GM18498 (cell line): ENCODE data around the gene PTPA.
"Not testable (repeated sequence)": the region's sequence is repeated elsewhere in the genome, so short reads cannot be mapped to it uniquely, and the experiment has no call there.

Experiments used
- ATAC-seq: cut with Tn5 transposase; IDR thresholded peaks from one replicate; pipeline ENCODE4 v1.9.1; 2021; ENCODE audit warnings: mild to moderate bottlenecking, moderate library complexity; ENCODE audit not compliant: unreplicated experiment

PTPA gene

DNA sequence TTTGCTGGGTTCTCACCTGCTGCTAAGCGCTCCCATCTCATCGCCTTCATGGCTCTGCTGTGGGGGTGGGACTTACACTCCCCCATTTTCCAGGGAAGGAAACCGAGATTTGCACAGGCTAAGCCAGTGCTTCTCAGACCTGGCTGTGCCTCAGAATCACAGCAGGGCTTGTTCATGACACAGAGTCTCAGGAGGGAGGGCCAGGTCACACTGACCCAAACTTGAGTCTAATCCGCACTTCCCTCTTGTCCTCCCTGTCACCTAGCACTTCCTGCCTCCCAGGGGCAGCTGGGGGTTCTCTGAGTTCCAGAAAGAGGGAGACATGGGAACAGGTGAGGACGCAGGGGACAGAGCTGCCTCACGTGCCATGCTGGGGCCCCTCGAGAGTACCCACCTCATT, 82.4 kb downstream of the PTPA start:
- ATAC-seq, result no peak

DNA sequence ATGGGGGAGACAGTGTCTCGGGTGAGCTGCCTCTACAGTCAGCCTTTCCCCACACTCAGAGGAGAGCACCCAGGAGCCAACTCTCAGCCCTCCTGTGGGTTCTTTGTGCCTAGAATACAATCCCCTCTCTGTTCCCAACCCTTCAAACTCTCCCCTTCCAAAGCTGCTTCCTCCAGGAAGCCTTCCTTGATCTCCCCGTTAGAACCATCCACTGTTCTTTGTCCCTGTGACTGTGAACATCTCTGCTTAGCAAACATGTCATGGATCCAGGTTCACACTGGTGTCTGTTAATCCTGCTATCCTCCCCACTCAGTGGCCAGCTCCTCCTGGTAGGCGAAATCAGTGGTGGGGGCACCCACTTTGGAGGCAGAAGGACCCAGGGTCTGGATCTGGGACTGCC, 83.0 kb downstream of the PTPA start:
- no peak for ATAC-seq

DNA sequence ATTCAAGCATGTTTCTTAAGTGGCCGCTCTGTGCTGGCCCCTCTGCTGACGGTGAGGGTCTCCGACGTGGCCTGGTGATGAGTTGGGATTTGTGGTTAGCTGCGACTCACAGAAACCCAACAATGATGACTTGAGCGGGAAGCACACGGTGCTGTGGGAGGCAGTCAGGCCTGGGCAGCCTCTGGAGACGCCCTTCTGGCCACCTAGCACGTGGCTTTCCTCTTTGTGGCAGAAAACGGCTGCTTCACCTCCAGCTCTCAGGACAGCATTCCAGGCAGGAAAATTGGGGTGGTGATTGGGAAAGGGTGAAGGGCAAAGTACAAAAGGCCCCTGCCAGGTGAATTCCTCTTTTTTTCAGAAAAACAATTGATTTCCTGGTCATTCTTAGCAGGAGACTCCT, 84.4 kb downstream of the PTPA start:
- ATAC-seq, result no peak

DNA sequence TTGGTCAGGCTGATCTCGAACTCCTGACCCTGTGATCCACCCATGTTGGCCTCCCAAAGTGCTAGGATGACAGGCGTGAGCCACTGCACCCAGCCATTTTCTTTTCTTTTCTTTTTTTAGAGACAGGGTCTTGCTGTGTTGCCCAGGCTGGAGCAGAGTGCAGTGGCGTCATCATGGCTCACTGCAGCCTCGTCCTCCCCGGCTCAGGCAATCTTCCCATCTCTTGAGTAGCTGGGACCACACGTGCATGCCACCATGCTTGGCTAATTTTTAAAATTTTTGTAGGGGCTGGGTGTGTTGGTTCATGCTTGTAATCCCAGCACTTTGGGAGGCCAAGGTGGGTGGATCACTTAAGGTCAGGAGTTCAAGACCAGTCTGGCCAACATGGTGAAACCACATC, 85.8 kb downstream of the PTPA start:
- not testable (repeated sequence) for ATAC-seq

DNA sequence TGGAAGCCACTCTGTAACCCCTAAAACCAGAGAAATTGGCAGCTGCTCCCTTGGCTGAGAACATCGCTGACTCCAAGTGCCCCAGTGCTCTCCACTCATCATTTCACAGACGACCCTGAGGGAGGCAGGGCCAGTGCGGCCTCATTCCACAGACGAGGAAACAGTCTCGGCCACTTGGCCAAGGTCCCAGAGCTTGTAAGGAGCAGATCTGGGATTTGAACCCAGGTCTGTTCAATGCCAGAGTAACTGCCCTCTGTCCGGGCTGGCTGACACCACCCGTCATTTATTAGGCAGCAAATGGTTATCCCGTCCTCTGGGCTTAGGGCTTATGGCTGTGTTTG, 86.7 kb downstream of the PTPA start:
- ATAC-seq, result no peak
